Loucy (cell line): ENCODE results near the gene LPA.
"Not testable (repeated sequence)": the region's sequence is repeated elsewhere in the genome, so short reads cannot be mapped to it uniquely, and the experiment has no call there.

Experiments
- H2AFZ ChIP-seq: fragments of 200-600 bp; sonication (generic); 2 replicates; pipeline ENCODE4 v1.6.0; 2016; ENCODE audit warnings: antibody characterized with exemption, mild to moderate bottlenecking, low read length, moderate library complexity
- H3F3A ChIP-seq: fragments of 200-600 bp; 2 replicates; pipeline ENCODE4 v1.6.0; 2016; ENCODE audit warnings: antibody characterized with exemption, low read depth, mild to moderate bottlenecking
- H3K27me3 ChIP-seq: fragments of 200-600 bp; sonication (generic); 2 replicates; pipeline ENCODE4 v1.6.1; 2014; ENCODE audit warnings: low read length, mild to moderate bottlenecking; ENCODE audit not compliant: insufficient read depth, poor library complexity, severe bottlenecking
- H3K36me3 ChIP-seq: fragments of 200-600 bp; sonication (generic); 2 replicates; pipeline ENCODE4 v1.6.1; 2016; ENCODE audit warnings: low read length; ENCODE audit not compliant: insufficient read depth
- H3K4me1 ChIP-seq: fragments of 200-600 bp; sonication (generic); 2 replicates; pipeline ENCODE4 v1.5.1; 2014; ENCODE audit warnings: low read length, mild to moderate bottlenecking; ENCODE audit not compliant: insufficient read depth, poor library complexity, severe bottlenecking
- H3K4me2 ChIP-seq: fragments of 200-600 bp; sonication (generic); 2 replicates; pipeline ENCODE4 v1.6.0; 2014; ENCODE audit warnings: antibody characterized with exemption, low read length, low read depth, mild to moderate bottlenecking; ENCODE audit not compliant: poor library complexity, severe bottlenecking
- H3K4me3 ChIP-seq: fragments of 200-600 bp; sonication (generic); 2 replicates; pipeline ENCODE4 v1.5.1; 2014; ENCODE audit warnings: low read length, mild to moderate bottlenecking, mixed read lengths; ENCODE audit not compliant: poor library complexity, severe bottlenecking
- H3K79me2 ChIP-seq: fragments of 200-600 bp; sonication (generic); 2 replicates; pipeline ENCODE4 v1.6.1; 2014; ENCODE audit warnings: low read length; ENCODE audit not compliant: insufficient read depth
- H3K9ac ChIP-seq: fragments of 200-600 bp; sonication (generic); 2 replicates; pipeline ENCODE4 v1.6.0; 2014; ENCODE audit warnings: mild to moderate bottlenecking, low read depth, low read length, moderate library complexity; ENCODE audit not compliant: poor library complexity, severe bottlenecking
- H3K9me2 ChIP-seq: fragments of 200-600 bp; sonication (generic); replicated peaks from 2 replicates; pipeline ENCODE4 v1.6.1; 2016; ENCODE audit warnings: low read depth, low read length, mixed read lengths
- H3K9me3 ChIP-seq: fragments of 200-600 bp; sonication (generic); 2 replicates; pipeline ENCODE4 v1.6.1; 2014; ENCODE audit warnings: mild to moderate bottlenecking, antibody characterized with exemption, low read length, low read depth; ENCODE audit not compliant: insufficient read depth
- H4K20me1 ChIP-seq: fragments of 200-600 bp; sonication (generic); 2 replicates; pipeline ENCODE4 v1.6.0; 2014; ENCODE audit warnings: antibody characterized with exemption, low read length, mild to moderate bottlenecking; ENCODE audit not compliant: insufficient read depth, poor library complexity, severe bottlenecking
- EZH2phosphoT487 ChIP-seq: fragments of 200-600 bp; IDR thresholded peaks from 2 replicates; pipeline ENCODE4 v1.6.1; 2018; ENCODE audit warnings: antibody characterized with exemption, mild to moderate bottlenecking, moderate library complexity, borderline replicate concordance
- TF ChIP-seq, protein P1 (sequence below): fragments of 200-600 bp; sonication (generic); conservative IDR thresholded peaks from 2 replicates; pipeline ENCODE4 v1.5.1; 2014; ENCODE audit warnings: mild to moderate bottlenecking, antibody characterized with exemption, low read length

LPA gene

DNA sequence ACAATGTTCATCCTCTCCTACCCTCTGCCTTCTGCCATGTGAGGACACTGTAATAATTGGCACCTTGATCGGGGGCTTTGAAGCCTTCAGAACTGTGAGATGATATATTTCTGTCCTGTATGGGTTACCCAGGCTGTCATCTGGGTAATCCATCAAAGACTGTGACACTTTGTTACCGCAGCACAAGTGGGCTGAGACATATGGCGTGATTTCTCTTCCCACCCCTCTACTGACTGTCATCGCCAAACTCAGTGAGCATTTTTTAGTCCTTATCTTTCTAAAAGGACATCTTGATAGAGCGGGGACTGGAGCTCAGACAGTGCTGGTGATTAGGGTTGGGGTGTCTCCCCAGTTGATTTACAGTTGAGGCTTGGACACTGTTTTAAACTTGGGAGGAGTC is 27.5 kb upstream of the LPA start:
- no peak overlapping the region for H3K4me2 ChIP-seq
- TF ChIP-seq, protein P1, sequence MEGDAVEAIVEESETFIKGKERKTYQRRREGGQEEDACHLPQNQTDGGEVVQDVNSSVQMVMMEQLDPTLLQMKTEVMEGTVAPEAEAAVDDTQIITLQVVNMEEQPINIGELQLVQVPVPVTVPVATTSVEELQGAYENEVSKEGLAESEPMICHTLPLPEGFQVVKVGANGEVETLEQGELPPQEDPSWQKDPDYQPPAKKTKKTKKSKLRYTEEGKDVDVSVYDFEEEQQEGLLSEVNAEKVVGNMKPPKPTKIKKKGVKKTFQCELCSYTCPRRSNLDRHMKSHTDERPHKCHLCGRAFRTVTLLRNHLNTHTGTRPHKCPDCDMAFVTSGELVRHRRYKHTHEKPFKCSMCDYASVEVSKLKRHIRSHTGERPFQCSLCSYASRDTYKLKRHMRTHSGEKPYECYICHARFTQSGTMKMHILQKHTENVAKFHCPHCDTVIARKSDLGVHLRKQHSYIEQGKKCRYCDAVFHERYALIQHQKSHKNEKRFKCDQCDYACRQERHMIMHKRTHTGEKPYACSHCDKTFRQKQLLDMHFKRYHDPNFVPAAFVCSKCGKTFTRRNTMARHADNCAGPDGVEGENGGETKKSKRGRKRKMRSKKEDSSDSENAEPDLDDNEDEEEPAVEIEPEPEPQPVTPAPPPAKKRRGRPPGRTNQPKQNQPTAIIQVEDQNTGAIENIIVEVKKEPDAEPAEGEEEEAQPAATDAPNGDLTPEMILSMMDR: no peak
- no peak for TF ChIP-seq EZH2phosphoT487
- H2AFZ ChIP-seq: no peak overlapping the region
- no peaks in the 10 kb centered on the region for H3F3A ChIP-seq
- H3K36me3 ChIP-seq: no peaks in the 10 kb centered on the region
- no peaks in the 10 kb centered on the region for H3K27me3 ChIP-seq
- H3K9me2 ChIP-seq: no peaks in the 10 kb centered on the region
- H3K9ac ChIP-seq: no peak overlapping the region
- H4K20me1 ChIP-seq: no peaks in the 10 kb centered on the region
- H3K9me3 ChIP-seq: no peaks in the 10 kb centered on the region
- H3K79me2 ChIP-seq: no peaks in the 10 kb centered on the region
- H3K4me3 ChIP-seq: no peak overlapping the region
- no peaks in the 10 kb centered on the region for H3K4me1 ChIP-seq

DNA sequence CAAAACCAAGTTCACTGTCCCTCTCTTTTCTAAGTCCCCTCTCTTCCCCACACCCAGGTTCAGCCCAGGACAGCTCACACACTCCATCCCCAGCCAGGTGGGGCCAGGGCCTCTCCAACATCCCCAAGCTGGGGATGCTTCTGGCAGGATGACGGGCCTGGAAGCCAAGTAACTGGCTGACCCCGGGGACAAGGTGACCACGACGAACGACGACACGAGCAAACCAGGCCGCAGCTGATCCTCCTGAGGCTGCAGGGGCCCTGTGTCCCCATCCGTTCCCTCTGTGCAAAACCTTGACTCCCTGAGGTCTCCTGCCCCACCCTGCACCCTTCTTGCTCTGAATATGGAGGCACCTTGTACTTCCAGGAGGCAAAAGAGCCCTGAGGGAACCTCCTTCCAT is 26.4 kb upstream of the LPA start:
- Histone ChIP-seq H3K36me3 (no peaks in the 10 kb centered on the region), H2AFZ (no peak overlapping the region), H3F3A (no peaks in the 10 kb centered on the region), H4K20me1 (no peaks in the 10 kb centered on the region), H3K9me3 (no peaks in the 10 kb centered on the region), H3K27me3 (no peaks in the 10 kb centered on the region), H3K9me2 (no peaks in the 10 kb centered on the region), H3K79me2 (no peaks in the 10 kb centered on the region), H3K4me3 (no peak overlapping the region), H3K4me2 (no peak overlapping the region), H3K9ac (no peak overlapping the region), H3K4me1 (no peaks in the 10 kb centered on the region)
- TF ChIP-seq, protein P1: no peak
- no peak for TF ChIP-seq EZH2phosphoT487

DNA sequence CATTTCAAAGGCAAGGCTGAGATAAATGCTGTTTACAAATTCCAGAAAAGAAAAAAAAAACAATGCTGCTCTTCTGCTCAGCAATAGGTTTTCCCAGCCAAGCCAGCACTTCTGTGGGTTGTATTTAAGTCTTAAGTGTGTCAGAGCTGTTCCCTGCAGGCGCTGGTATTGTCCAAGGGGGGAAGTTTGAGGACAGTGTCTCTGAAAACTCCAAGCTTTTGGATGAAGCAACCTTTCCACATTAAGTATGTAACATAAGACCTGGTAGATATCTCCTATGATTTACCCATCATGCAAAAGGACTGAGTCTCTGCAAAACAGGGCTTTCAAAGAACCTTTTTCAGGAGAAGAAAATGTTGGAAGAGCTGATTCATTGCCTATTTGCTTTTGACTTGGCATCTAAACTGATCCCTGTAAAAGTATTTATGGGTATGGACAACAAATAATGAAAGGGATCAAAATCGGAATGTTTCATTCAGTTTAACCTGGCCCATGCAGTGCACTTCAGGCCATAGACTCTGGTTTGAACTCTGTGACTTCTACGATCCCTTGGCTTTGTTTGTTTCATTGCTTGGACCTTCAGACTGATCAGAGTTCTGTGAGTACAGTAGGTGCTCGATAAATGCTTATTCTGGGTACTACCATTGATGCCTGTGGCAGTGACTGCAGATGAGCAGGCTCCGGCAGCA is 21.8 kb upstream of the LPA start:
- no peak overlapping the region for H3K9ac ChIP-seq
- no peaks in the 10 kb centered on the region for H3K36me3 ChIP-seq
- H3K9me3 ChIP-seq: no peaks in the 10 kb centered on the region
- H3K4me3 ChIP-seq: no peak overlapping the region
- H3K79me2 ChIP-seq: no peaks in the 10 kb centered on the region
- no peak for TF ChIP-seq EZH2phosphoT487
- TF ChIP-seq, protein P1: no peak
- H3K9me2 ChIP-seq: no peaks in the 10 kb centered on the region
- no peak overlapping the region for H2AFZ ChIP-seq
- no peaks in the 10 kb centered on the region for H4K20me1 ChIP-seq
- no peaks in the 10 kb centered on the region for H3K27me3 ChIP-seq
- H3K4me1 ChIP-seq: no peaks in the 10 kb centered on the region
- no peak overlapping the region for H3K4me2 ChIP-seq
- no peaks in the 10 kb centered on the region for H3F3A ChIP-seq

DNA sequence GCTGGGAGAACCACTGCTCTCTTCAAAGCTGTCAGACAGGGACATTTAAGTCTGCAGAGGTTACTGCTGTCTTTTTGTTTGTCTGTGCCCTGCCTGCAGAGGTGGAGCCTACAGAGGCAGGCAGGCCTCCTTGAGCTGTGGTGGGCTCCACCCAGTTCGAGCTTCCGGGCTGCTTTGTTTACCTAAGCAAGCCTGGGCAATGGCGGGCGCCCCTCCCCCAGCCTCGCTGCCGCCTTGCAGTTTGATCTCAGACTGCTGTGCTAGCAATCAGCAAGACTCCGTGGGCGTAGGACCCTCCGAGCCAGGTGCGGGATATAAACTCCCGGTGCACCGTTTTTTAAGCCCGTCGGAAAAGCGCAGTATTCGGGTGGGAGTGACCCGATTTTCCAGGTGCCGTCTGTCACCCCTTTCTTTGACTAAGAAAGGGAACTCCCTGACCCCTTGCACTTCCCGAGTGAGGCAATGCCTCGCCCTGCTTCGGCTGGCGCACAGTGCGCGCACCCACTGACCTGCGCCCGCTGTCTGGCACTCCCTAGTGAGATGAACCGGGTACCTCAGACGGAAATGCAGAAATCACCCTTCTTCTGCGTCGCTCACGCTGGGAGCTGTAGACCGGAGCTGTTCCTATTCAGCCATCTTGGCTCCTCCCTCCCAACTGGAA is 21.2 kb upstream of the LPA start:
- not testable (repeated sequence) for H3K9me2 ChIP-seq, H4K20me1 ChIP-seq, H3K79me2 ChIP-seq, H3K4me3 ChIP-seq, H3K27me3 ChIP-seq, H3K4me2 ChIP-seq, H3K9ac ChIP-seq, H3K4me1 ChIP-seq, H3K36me3 ChIP-seq, H2AFZ ChIP-seq, H3K9me3 ChIP-seq, H3F3A ChIP-seq
